Measurements from ENCODE around the gene OR52R1. TPM values are rescaled to one million over a fixed set of nuclear protein-coding genes. Genes with fewer than 3 reads are reported as not detected.

The OR52R1 gene
- total RNA-seq, 1 donor from 2014 or later = not detected

GRCh38 chr11:4768094-4768493 is 36.1 kb downstream of the OR52R1 start:
- no peak overlapping the region for H3K4me3 Mint-ChIP-seq (ENCODE audit: unreplicated experiment)
- DNase-seq (ENCODE audit: low spot score) = no peak
- no peak overlapping the region for H3K27ac Mint-ChIP-seq (ENCODE audit: unreplicated experiment)
- TF ChIP-seq CTCF (IDR thresholded peaks at IDR 0.05) = no peak
- no peaks in the 10 kb centered on the region for H3K36me3 Mint-ChIP-seq (ENCODE audit: low read depth)
- H3K4me1 Mint-ChIP-seq (ENCODE audit: low read depth) = no peaks in the 10 kb centered on the region
- H3K9me3 Mint-ChIP-seq (ENCODE audit: low read depth) = no peaks in the 10 kb centered on the region
- peaks cover 25% of the 10 kb centered on the region for H3K27me3 Mint-ChIP-seq (ENCODE audit: low read depth)

GRCh38 chr11:4766420-4767043 is 37.6 kb downstream of the OR52R1 start:
- H3K4me1 Mint-ChIP-seq (ENCODE audit: low read depth) = no peaks in the 10 kb centered on the region
- no peak for DNase-seq (ENCODE audit: low spot score)
- H3K27me3 Mint-ChIP-seq (ENCODE audit: low read depth) = peaks cover 28% of the 10 kb centered on the region
- no peaks in the 10 kb centered on the region for H3K36me3 Mint-ChIP-seq (ENCODE audit: low read depth)
- no peaks in the 10 kb centered on the region for H3K9me3 Mint-ChIP-seq (ENCODE audit: low read depth)
- no peak for TF ChIP-seq CTCF (IDR thresholded peaks at IDR 0.05)
- no peak overlapping the region for H3K27ac Mint-ChIP-seq (ENCODE audit: unreplicated experiment)
- no peak overlapping the region for H3K4me3 Mint-ChIP-seq (ENCODE audit: unreplicated experiment)

- Mint-ChIP-seq H3K27me3 (ENCODE audit: low read depth) (peaks cover 30% of the 10 kb centered on the region), H3K9me3 (ENCODE audit: low read depth) (no peaks in the 10 kb centered on the region), H3K36me3 (ENCODE audit: low read depth) (no peaks in the 10 kb centered on the region), H3K4me3 (ENCODE audit: unreplicated experiment) (no peak overlapping the region), H3K4me1 (ENCODE audit: low read depth) (no peaks in the 10 kb centered on the region), H3K27ac (ENCODE audit: unreplicated experiment) (no peak overlapping the region)
- no peak for TF ChIP-seq CTCF (IDR thresholded peaks at IDR 0.05)
- DNase-seq (ENCODE audit: low spot score) = no peak
Measured at GRCh38 chr11:4763096-4763495, 41.1 kb downstream of the OR52R1 start.

Other genes with a start within 250 kb of the OR52R1 start
- gene OR52I2, start 222.6 kb downstream of the OR52R1 start, total RNA-seq = not detected in 3 replicates
- gene OR52I1, start 210.3 kb downstream of the OR52R1 start, total RNA-seq = not detected in 3 replicates
- gene TRIM68, start 196.1 kb downstream of the OR52R1 start, total RNA-seq = 9.7 to 13.5 TPM (median 10.3 TPM) in 3 replicates
- not detected in 3 replicates for gene OR51D1, start 166.9 kb downstream of the OR52R1 start, total RNA-seq
- gene OR51E1, start 160.4 kb downstream of the OR52R1 start, total RNA-seq = 0.22 to 1.6 TPM (median 1.2 TPM) in 3 replicates
- 0.97 to 3.2 TPM (median 3.1 TPM) in 3 replicates for gene OR51E2, start 106.5 kb downstream of the OR52R1 start, total RNA-seq
- gene MMP26, start 99.6 kb downstream of the OR52R1 start, total RNA-seq = not detected in 3 replicates
- not detected in 3 replicates for gene OR51F1, start 34.4 kb downstream of the OR52R1 start, total RNA-seq
- gene OR51F2, start 16.9 kb upstream of the OR52R1 start, total RNA-seq = not detected in 3 replicates
- gene OR51S1, start 44.8 kb upstream of the OR52R1 start, total RNA-seq = not detected in 3 replicates
- gene OR51T1, start 77.5 kb upstream of the OR52R1 start, total RNA-seq = not detected in 3 replicates
- not detected in 3 replicates for gene OR51A7, start 99.4 kb upstream of the OR52R1 start, total RNA-seq
- not detected in 3 replicates for gene OR51G2, start 115.0 kb upstream of the OR52R1 start, total RNA-seq
- gene OR51G1, start 120.0 kb upstream of the OR52R1 start, total RNA-seq = not detected in 3 replicates
- not detected in 3 replicates for gene OR51A4, start 143.2 kb upstream of the OR52R1 start, total RNA-seq
- gene OR51A2, start 151.3 kb upstream of the OR52R1 start, total RNA-seq = not detected in 3 replicates
- gene OR51L1, start 190.5 kb upstream of the OR52R1 start, total RNA-seq = not detected in 3 replicates
- gene OR52J3, start 242.1 kb upstream of the OR52R1 start, total RNA-seq = not detected in 3 replicates